ENCODE measurements around the gene WDR7.
A peak's percentile ranks its signal among the peaks of the same experiment; 100 is the strongest.

The WDR7 gene

GRCh38 chr18:56638232-56639103, 12.7 kb upstream of the WDR7 start, which contains the start of gene TXNL1:
Gene TXNL1, minus strand, starts transcription at chr18:56638592. Its CDS starts 152 bp downstream, at chr18:56638440.
- Histone ChIP-seq H3K4me2 (ENCODE audit: insufficient read depth, low read length, poor library complexity, severe bottlenecking) (peak within 1 kb of the TSS; percentile 74), H4K91ac (ENCODE audit: low read depth, low read length, poor library complexity) (no peak within 1 kb of the TSS), H3K4me3 (ENCODE audit: low read length in 2 of 2) (peak within 1 kb of the TSS; percentile 95 to 98), H2BK12ac (ENCODE audit: low read length) (no peak within 1 kb of the TSS), H3K9ac (ENCODE audit: low read depth, low read length, poor library complexity) (peak within 1 kb of the TSS; percentile 88), H3K14ac (ENCODE audit: low read length) (peak within 1 kb of the TSS; percentile 63), H3K27me3 (ENCODE audit: control insufficient read depth in 3 of 3, insufficient read depth in 3 of 3, low read depth in 1 of 3, low read length in 3 of 3) (no peaks in the 10 kb centered on the region), H3K36me3 (replicated peaks in 1 of 2; ENCODE audit: control insufficient read depth in 2 of 2, insufficient read depth in 2 of 2, low read length in 2 of 2) (peaks cover 0 to 22% of the 10 kb centered on the region in 2 donors), H2BK5ac (ENCODE audit: low read length) (no peak within 1 kb of the TSS), H2AFZ (ENCODE audit: low read length) (peak within 1 kb of the TSS; percentile 91), H3K9me3 (replicated peaks in 1 of 2; ENCODE audit: control insufficient read depth in 2 of 2, insufficient read depth in 1 of 2, low read depth in 1 of 2, low read length in 2 of 2) (no peaks in the 10 kb centered on the region), H2BK120ac (ENCODE audit: low read depth, low read length) (no peak within 1 kb of the TSS), H3K18ac (ENCODE audit: low read length) (peak within 1 kb of the TSS; percentile 93), H2BK15ac (ENCODE audit: low read length) (peak within 1 kb of the TSS; percentile 65), H3K4ac (ENCODE audit: low read length) (no peak within 1 kb of the TSS), H4K8ac (ENCODE audit: low read depth, low read length) (no peak within 1 kb of the TSS), H3K27ac (replicated peaks; ENCODE audit: low read length) (peak within 1 kb of the TSS; percentile 72), H3K23ac (ENCODE audit: low read depth, low read length, poor library complexity) (peak within 1 kb of the TSS; percentile 83), H3K79me1 (ENCODE audit: low read depth, low read length) (no peaks in the 10 kb centered on the region), H2AK5ac (ENCODE audit: low read depth, low read length) (peak within 1 kb of the TSS; percentile 91), H3K4me1 (ENCODE audit: control insufficient read depth in 2 of 2, insufficient read depth in 1 of 2, low read depth in 1 of 2, low read length in 2 of 2) (peaks cover 0 to 5% of the 10 kb centered on the region in 2 donors)
- peak; percentile 94 for DNase-seq (ENCODE audit: low spot score)
- no CpG with 5 or more reads among the region's 64 CpGs for WGBS, 2 donors (ENCODE audit: extremely low coverage in 2 of 2, insufficient read length in 2 of 2, insufficient replicate concordance in 1 of 2)

GRCh38 chr18:56639104-56639381, 12.1 kb upstream of the WDR7 start:
- Histone ChIP-seq H3K4me3 (ENCODE audit: low read length in 2 of 2) (peak overlapping the region in 1 of 2 donors; percentile 98), H3K27ac (replicated peaks; ENCODE audit: low read length) (no peak overlapping the region)
- no CpG with 5 or more reads among the region's 6 CpGs for WGBS, 2 donors (ENCODE audit: extremely low coverage in 2 of 2, insufficient read length in 2 of 2, insufficient replicate concordance in 1 of 2)

GRCh38 chr18:56639571-56639970, 11.6 kb upstream of the WDR7 start:
- Histone ChIP-seq H3K14ac (ENCODE audit: low read length) (no peak overlapping the region), H2AFZ (ENCODE audit: low read length) (no peak overlapping the region), H3K9ac (ENCODE audit: low read depth, low read length, poor library complexity) (no peak overlapping the region), H2BK15ac (ENCODE audit: low read length) (no peak overlapping the region), H3K36me3 (replicated peaks in 1 of 2; ENCODE audit: control insufficient read depth in 2 of 2, insufficient read depth in 2 of 2, low read length in 2 of 2) (peaks cover 0 to 12% of the 10 kb centered on the region in 2 donors), H2BK12ac (ENCODE audit: low read length) (no peak overlapping the region), H4K8ac (ENCODE audit: low read depth, low read length) (no peak overlapping the region), H2AK5ac (ENCODE audit: low read depth, low read length) (no peak overlapping the region), H2BK5ac (ENCODE audit: low read length) (no peak overlapping the region), H3K4me1 (ENCODE audit: control insufficient read depth in 2 of 2, insufficient read depth in 1 of 2, low read depth in 1 of 2, low read length in 2 of 2) (peaks cover 0 to 5% of the 10 kb centered on the region in 2 donors), H3K27me3 (ENCODE audit: control insufficient read depth in 3 of 3, insufficient read depth in 3 of 3, low read depth in 1 of 3, low read length in 3 of 3) (no peaks in the 10 kb centered on the region), H3K18ac (ENCODE audit: low read length) (no peak overlapping the region), H3K23ac (ENCODE audit: low read depth, low read length, poor library complexity) (no peak overlapping the region), H4K91ac (ENCODE audit: low read depth, low read length, poor library complexity) (no peak overlapping the region), H3K27ac (replicated peaks; ENCODE audit: low read length) (no peak overlapping the region), H3K9me3 (replicated peaks in 1 of 2; ENCODE audit: control insufficient read depth in 2 of 2, insufficient read depth in 1 of 2, low read depth in 1 of 2, low read length in 2 of 2) (no peaks in the 10 kb centered on the region), H3K4ac (ENCODE audit: low read length) (no peak overlapping the region), H3K4me3 (ENCODE audit: low read length in 2 of 2) (no peak overlapping the region), H3K4me2 (ENCODE audit: insufficient read depth, low read length, poor library complexity, severe bottlenecking) (no peak overlapping the region), H2BK120ac (ENCODE audit: low read depth, low read length) (no peak overlapping the region), H3K79me1 (ENCODE audit: low read depth, low read length) (no peaks in the 10 kb centered on the region)
- no peak for DNase-seq (ENCODE audit: low spot score)
- WGBS, 2 donors (ENCODE audit: extremely low coverage in 2 of 2, insufficient read length in 2 of 2, insufficient replicate concordance in 1 of 2) = no CpG with 5 or more reads among the region's 9 CpGs

More at GRCh38 chr18:56639104-56639381, 12.1 kb upstream of the WDR7 start:
- no peak overlapping the region for H2BK15ac ChIP-seq (ENCODE audit: low read length)
- no peak overlapping the region for H2BK5ac ChIP-seq (ENCODE audit: low read length)
- H2BK12ac ChIP-seq (ENCODE audit: low read length) = no peak overlapping the region
- H3K4me1 ChIP-seq (ENCODE audit: control insufficient read depth in 2 of 2, insufficient read depth in 1 of 2, low read depth in 1 of 2, low read length in 2 of 2) = peaks cover 0 to 5% of the 10 kb centered on the region in 2 donors
- no peak overlapping the region for H4K8ac ChIP-seq (ENCODE audit: low read depth, low read length)
- H2AK5ac ChIP-seq (ENCODE audit: low read depth, low read length) = no peak overlapping the region
- no peak overlapping the region for H3K23ac ChIP-seq (ENCODE audit: low read depth, low read length, poor library complexity)
- H3K9ac ChIP-seq (ENCODE audit: low read depth, low read length, poor library complexity) = no peak overlapping the region
- H3K79me1 ChIP-seq (ENCODE audit: low read depth, low read length) = no peaks in the 10 kb centered on the region
- H3K4ac ChIP-seq (ENCODE audit: low read length) = no peak overlapping the region
- no peak overlapping the region for H3K18ac ChIP-seq (ENCODE audit: low read length)
- no peak overlapping the region for H3K14ac ChIP-seq (ENCODE audit: low read length)
- peak overlapping the region; percentile 74 for H3K4me2 ChIP-seq (ENCODE audit: insufficient read depth, low read length, poor library complexity, severe bottlenecking)
- H4K91ac ChIP-seq (ENCODE audit: low read depth, low read length, poor library complexity) = no peak overlapping the region
- no peaks in the 10 kb centered on the region for H3K27me3 ChIP-seq (ENCODE audit: control insufficient read depth in 3 of 3, insufficient read depth in 3 of 3, low read depth in 1 of 3, low read length in 3 of 3)
- peak overlapping the region; percentile 88 for H2AFZ ChIP-seq (ENCODE audit: low read length)
- no peak for DNase-seq (ENCODE audit: low spot score)
- no peak overlapping the region for H2BK120ac ChIP-seq (ENCODE audit: low read depth, low read length)
- peaks cover 0 to 18% of the 10 kb centered on the region in 2 donors for H3K36me3 ChIP-seq (replicated peaks in 1 of 2; ENCODE audit: control insufficient read depth in 2 of 2, insufficient read depth in 2 of 2, low read length in 2 of 2)
- H3K9me3 ChIP-seq (replicated peaks in 1 of 2; ENCODE audit: control insufficient read depth in 2 of 2, insufficient read depth in 1 of 2, low read depth in 1 of 2, low read length in 2 of 2) = no peaks in the 10 kb centered on the region

- Histone ChIP-seq H3K4ac (ENCODE audit: low read length) (no peak overlapping the region), H3K27me3 (ENCODE audit: control insufficient read depth in 3 of 3, insufficient read depth in 3 of 3, low read depth in 1 of 3, low read length in 3 of 3) (no peaks in the 10 kb centered on the region), H2BK120ac (ENCODE audit: low read depth, low read length) (no peak overlapping the region), H3K27ac (replicated peaks; ENCODE audit: low read length) (no peak overlapping the region), H3K9me3 (replicated peaks in 1 of 2; ENCODE audit: control insufficient read depth in 2 of 2, insufficient read depth in 1 of 2, low read depth in 1 of 2, low read length in 2 of 2) (no peaks in the 10 kb centered on the region), H2AK5ac (ENCODE audit: low read depth, low read length) (no peak overlapping the region), H3K4me2 (ENCODE audit: insufficient read depth, low read length, poor library complexity, severe bottlenecking) (no peak overlapping the region), H2BK15ac (ENCODE audit: low read length) (no peak overlapping the region), H2AFZ (ENCODE audit: low read length) (no peak overlapping the region), H3K18ac (ENCODE audit: low read length) (no peak overlapping the region), H3K14ac (ENCODE audit: low read length) (no peak overlapping the region), H4K8ac (ENCODE audit: low read depth, low read length) (no peak overlapping the region), H3K4me3 (ENCODE audit: low read length in 2 of 2) (no peak overlapping the region), H2BK12ac (ENCODE audit: low read length) (no peak overlapping the region), H3K9ac (ENCODE audit: low read depth, low read length, poor library complexity) (no peak overlapping the region), H3K23ac (ENCODE audit: low read depth, low read length, poor library complexity) (no peak overlapping the region), H4K91ac (ENCODE audit: low read depth, low read length, poor library complexity) (no peak overlapping the region), H3K79me1 (ENCODE audit: low read depth, low read length) (no peaks in the 10 kb centered on the region), H2BK5ac (ENCODE audit: low read length) (no peak overlapping the region), H3K36me3 (replicated peaks in 1 of 2; ENCODE audit: control insufficient read depth in 2 of 2, insufficient read depth in 2 of 2, low read length in 2 of 2) (no peaks in the 10 kb centered on the region), H3K4me1 (ENCODE audit: control insufficient read depth in 2 of 2, insufficient read depth in 1 of 2, low read depth in 1 of 2, low read length in 2 of 2) (no peaks in the 10 kb centered on the region)
- DNase-seq (ENCODE audit: low spot score) = no peak
- no CpG with 5 or more reads among the region's 8 CpGs for WGBS, 2 donors (ENCODE audit: extremely low coverage in 2 of 2, insufficient read length in 2 of 2, insufficient replicate concordance in 1 of 2)
Observed at GRCh38 chr18:56641714-56642337, 9.3 kb upstream of the WDR7 start.

All from neuronal stem cell (in vitro differentiated cells).